Liver (tissue), 9 donors: ENCODE data around the gene PODXL2. TPM values are rescaled to one million over a fixed set of nuclear protein-coding genes. Genes with fewer than 3 reads are reported as not detected.

ENCODE experiments used
- DNase-seq: peaks from one replicate; pipeline ENCODE4 v3.0.0-alpha.2; 2017; ENCODE audit warnings: low spot score
- H3K27ac ChIP-seq, 2 donors: one replicate each; pipeline ENCODE4 v1.7.0; 2013; ENCODE audit warnings: inconsistent platforms in 2 of 2, low read length in 2 of 2, control low read depth in 1 of 2, low read depth in 1 of 2, mild to moderate bottlenecking in 1 of 2
- H3K27me3 ChIP-seq, 4 donors: one replicate each; pipeline versions ENCODE4 v1.6.1 to v1.7.0; 2013; ENCODE audit warnings: low read length in 3 of 4, inconsistent platforms in 1 of 4, mild to moderate bottlenecking in 1 of 4, moderate library complexity in 1 of 4; ENCODE audit not compliant: control insufficient read depth in 4 of 4, insufficient read depth in 4 of 4
- H3K36me3 ChIP-seq, 4 donors: one replicate each; pipeline versions ENCODE4 v1.6.1 to v1.7.0; 2013; ENCODE audit warnings: low read length in 3 of 4, mild to moderate bottlenecking in 3 of 4, low read depth in 1 of 4, moderate library complexity in 1 of 4; ENCODE audit not compliant: control insufficient read depth in 4 of 4, insufficient read depth in 3 of 4
- H3K4me1 ChIP-seq, 4 donors: one replicate each; pipeline versions ENCODE4 v1.6.1 to v1.7.0; 2013; ENCODE audit warnings: low read length in 3 of 4, mild to moderate bottlenecking in 3 of 4, moderate library complexity in 1 of 4; ENCODE audit not compliant: control insufficient read depth in 4 of 4, insufficient read depth in 4 of 4
- H3K4me3 ChIP-seq, 3 donors: one replicate each; pipeline versions ENCODE4 v1.6.1 to v1.7.0; 2013; ENCODE audit warnings: low read length in 3 of 3, control low read depth in 1 of 3, low read depth in 1 of 3, mild to moderate bottlenecking in 1 of 3
- H3K9ac ChIP-seq, 2 donors: one replicate each; pipeline ENCODE4 v1.7.0; 2013; ENCODE audit warnings: low read length in 2 of 2, mild to moderate bottlenecking in 2 of 2, moderate library complexity in 2 of 2, control low read depth in 1 of 2, low read depth in 1 of 2
- H3K9me3 ChIP-seq, 4 donors: one replicate each; pipeline versions ENCODE4 v1.6.1 to v1.7.0; 2013; ENCODE audit warnings: low read length in 3 of 4; ENCODE audit not compliant: control insufficient read depth in 4 of 4
- EGR1 ChIP-seq, 2 donors: IDR thresholded peaks; 2 replicates each; pipeline ENCODE4 v1.6.1; 2016 to 2018; ENCODE audit warnings: antibody characterized with exemption in 2 of 2, low read depth in 2 of 2
- FOXA1 ChIP-seq: IDR thresholded peaks from 2 replicates; pipeline ENCODE4 v1.6.1; 2016; ENCODE audit warnings: antibody characterized with exemption
- FOXA2 ChIP-seq: IDR thresholded peaks from 2 replicates; pipeline ENCODE4 v1.6.1; 2016; ENCODE audit warnings: antibody characterized with exemption
- GABPA ChIP-seq, 2 donors: IDR thresholded peaks in 1 of 2; conservative IDR thresholded peaks in 1 of 2; 2 replicates each; pipeline ENCODE4 v1.6.1; 2016; ENCODE audit warnings: antibody characterized with exemption in 2 of 2, mild to moderate bottlenecking in 1 of 2, moderate library complexity in 1 of 2
- HNF4A ChIP-seq, 2 donors: conservative IDR thresholded peaks; 2 replicates each; pipeline ENCODE4 v1.6.1; 2016; ENCODE audit warnings: antibody characterized with exemption in 2 of 2, mild to moderate bottlenecking in 2 of 2
- HNF4G ChIP-seq: IDR thresholded peaks from 2 replicates; pipeline ENCODE4 v1.6.1; 2016; ENCODE audit warnings: antibody characterized with exemption
- JUND ChIP-seq, 2 donors: IDR thresholded peaks; 2 replicates each; pipeline ENCODE4 v1.6.1; 2016; ENCODE audit warnings: antibody characterized with exemption in 2 of 2
- NR2F2 ChIP-seq: IDR thresholded peaks from 2 replicates; pipeline ENCODE4 v1.6.1; 2016; ENCODE audit warnings: antibody characterized with exemption
- RAD21 ChIP-seq, 2 donors: IDR thresholded peaks; 2 replicates each; pipeline ENCODE4 v1.6.1; 2016; ENCODE audit warnings: antibody characterized with exemption in 2 of 2, mild to moderate bottlenecking in 2 of 2
- RXRA ChIP-seq, 2 donors: IDR thresholded peaks; 2 replicates each; pipeline ENCODE4 v1.6.1; 2017 to 2018; ENCODE audit warnings: antibody characterized with exemption in 2 of 2, mild to moderate bottlenecking in 1 of 2
- SP1 ChIP-seq: IDR thresholded peaks from 2 replicates; pipeline ENCODE4 v1.6.1; 2018; ENCODE audit warnings: antibody characterized with exemption, mild to moderate bottlenecking
- TAF1 ChIP-seq: conservative IDR thresholded peaks from 2 replicates; pipeline ENCODE4 v1.6.1; 2016; ENCODE audit warnings: antibody characterized with exemption, mild to moderate bottlenecking
- YY1 ChIP-seq: IDR thresholded peaks from 2 replicates; pipeline ENCODE4 v1.6.1; 2016; ENCODE audit warnings: antibody characterized with exemption, mild to moderate bottlenecking
- WGBS: extraction: QIAGEN DNeasy Blood & Tissue Kit; methylation state at CpG from one replicate; pipeline ENCODE4 v1.1.7; 2013; 5-methylcytosine and 5-hydroxymethylcytosine counted together
- polyA plus RNA-seq, 2 donors: library from polyadenylated mRNA; stranded (reverse) in 1 of 2; unstranded in 1 of 2; fragments of 200-250 nt in 1 of 2; fragments of >200 nt in 1 of 2; fragmentation: Nextera tagmentation in 1 of 2; extraction: Ambion mirVana in 1 of 2; gene quantifications; one replicate each; pipeline versions ENCODE4 v1.2.1 to v1.2.3, GENCODE V29; 2013 to 2015
- total RNA-seq, 2 donors: library from RNA; depleted of rRNA; stranded (reverse); fragments of >200 nt; gene quantifications; one replicate each; pipeline ENCODE4 v1.2.3, GENCODE V29; 2014
- TF ChIP-seq, protein P1 (sequence below): IDR thresholded peaks from 2 replicates; pipeline ENCODE4 v1.6.1; 2016; ENCODE audit warnings: antibody characterized with exemption, mild to moderate bottlenecking
- TF ChIP-seq, protein P2 (sequence below): fragments of 150-350 bp; IDR thresholded peaks from 2 replicates; pipeline ENCODE4 v1.5.1; 2017; ENCODE audit warnings: improper control_type of control experiment, low read depth, low read length; ENCODE audit not compliant: missing input control
- TF ChIP-seq, protein P3 (sequence below): IDR thresholded peaks from 2 replicates; pipeline ENCODE4 v1.6.1; 2016; ENCODE audit warnings: antibody characterized with exemption
- TF ChIP-seq, protein P4 (sequence below): IDR thresholded peaks from 2 replicates; pipeline ENCODE4 v1.6.1; 2016; ENCODE audit warnings: antibody characterized with exemption
- donor health status: healthy.
- donor health status: healthy.
- donor health status: healthy.
- donor health status: healthy.
- donor health status: healthy.

PODXL2 gene
- total and polyA plus RNA-seq, 4 donors = 0.47 to 1.4 (median 0.88) TPM

DNA sequence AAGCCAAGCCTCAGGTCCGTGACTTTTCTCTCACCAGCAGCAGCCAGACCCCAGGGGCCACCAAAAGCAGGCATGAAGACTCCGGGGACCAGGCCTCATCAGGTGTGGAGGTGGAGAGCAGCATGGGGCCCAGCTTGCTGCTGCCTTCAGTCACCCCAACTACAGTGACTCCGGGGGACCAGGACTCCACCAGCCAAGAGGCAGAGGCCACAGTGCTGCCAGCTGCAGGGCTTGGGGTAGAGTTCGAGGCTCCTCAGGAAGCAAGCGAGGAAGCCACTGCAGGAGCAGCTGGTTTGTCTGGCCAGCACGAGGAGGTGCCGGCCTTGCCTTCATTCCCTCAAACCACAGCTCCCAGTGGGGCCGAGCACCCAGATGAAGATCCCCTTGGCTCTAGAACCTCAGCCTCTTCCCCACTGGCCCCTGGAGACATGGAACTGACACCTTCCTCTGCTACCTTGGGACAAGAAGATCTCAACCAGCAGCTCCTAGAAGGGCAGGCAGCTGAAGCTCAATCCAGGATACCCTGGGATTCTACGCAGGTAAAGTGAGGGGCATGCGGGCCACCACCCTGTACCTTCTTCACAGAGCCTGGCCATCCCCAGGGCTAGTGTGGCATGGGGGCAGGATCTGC lies 31.8 kb downstream of the PODXL2 start (continued):
- TF ChIP-seq, protein P1, sequence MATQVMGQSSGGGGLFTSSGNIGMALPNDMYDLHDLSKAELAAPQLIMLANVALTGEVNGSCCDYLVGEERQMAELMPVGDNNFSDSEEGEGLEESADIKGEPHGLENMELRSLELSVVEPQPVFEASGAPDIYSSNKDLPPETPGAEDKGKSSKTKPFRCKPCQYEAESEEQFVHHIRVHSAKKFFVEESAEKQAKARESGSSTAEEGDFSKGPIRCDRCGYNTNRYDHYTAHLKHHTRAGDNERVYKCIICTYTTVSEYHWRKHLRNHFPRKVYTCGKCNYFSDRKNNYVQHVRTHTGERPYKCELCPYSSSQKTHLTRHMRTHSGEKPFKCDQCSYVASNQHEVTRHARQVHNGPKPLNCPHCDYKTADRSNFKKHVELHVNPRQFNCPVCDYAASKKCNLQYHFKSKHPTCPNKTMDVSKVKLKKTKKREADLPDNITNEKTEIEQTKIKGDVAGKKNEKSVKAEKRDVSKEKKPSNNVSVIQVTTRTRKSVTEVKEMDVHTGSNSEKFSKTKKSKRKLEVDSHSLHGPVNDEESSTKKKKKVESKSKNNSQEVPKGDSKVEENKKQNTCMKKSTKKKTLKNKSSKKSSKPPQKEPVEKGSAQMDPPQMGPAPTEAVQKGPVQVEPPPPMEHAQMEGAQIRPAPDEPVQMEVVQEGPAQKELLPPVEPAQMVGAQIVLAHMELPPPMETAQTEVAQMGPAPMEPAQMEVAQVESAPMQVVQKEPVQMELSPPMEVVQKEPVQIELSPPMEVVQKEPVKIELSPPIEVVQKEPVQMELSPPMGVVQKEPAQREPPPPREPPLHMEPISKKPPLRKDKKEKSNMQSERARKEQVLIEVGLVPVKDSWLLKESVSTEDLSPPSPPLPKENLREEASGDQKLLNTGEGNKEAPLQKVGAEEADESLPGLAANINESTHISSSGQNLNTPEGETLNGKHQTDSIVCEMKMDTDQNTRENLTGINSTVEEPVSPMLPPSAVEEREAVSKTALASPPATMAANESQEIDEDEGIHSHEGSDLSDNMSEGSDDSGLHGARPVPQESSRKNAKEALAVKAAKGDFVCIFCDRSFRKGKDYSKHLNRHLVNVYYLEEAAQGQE = no peak
- no peak for TF ChIP-seq NR2F2
- TF ChIP-seq HNF4A (conservative IDR thresholded peaks at IDR 0.05) = no peak

DNA sequence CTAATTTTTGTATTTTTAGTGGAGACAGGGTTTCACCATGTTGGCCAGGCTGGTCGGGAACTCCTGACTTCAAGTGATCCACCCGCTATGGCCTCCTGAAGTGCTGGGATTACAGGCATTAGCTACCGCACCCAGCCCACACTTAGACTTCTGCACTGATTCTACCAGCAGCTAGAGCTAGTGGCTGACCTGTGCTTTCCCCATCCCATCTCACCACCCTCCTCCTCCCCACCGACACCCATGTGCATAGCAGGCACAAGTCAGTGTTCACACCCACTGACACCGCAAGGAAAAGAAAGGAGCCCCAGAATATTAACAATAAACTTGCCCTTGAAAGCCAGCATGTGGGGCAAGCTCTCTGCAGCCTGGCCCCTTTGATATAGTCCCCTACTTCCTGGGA lies 32.6 kb downstream of the PODXL2 start:
- H3K4me3 ChIP-seq = no peak overlapping the region
- H3K36me3 ChIP-seq = no peaks in the 10 kb centered on the region
- TF ChIP-seq HNF4A (conservative IDR thresholded peaks at IDR 0.05) = no peak
- no peak for TF ChIP-seq FOXA1
- TF ChIP-seq, protein P2, sequence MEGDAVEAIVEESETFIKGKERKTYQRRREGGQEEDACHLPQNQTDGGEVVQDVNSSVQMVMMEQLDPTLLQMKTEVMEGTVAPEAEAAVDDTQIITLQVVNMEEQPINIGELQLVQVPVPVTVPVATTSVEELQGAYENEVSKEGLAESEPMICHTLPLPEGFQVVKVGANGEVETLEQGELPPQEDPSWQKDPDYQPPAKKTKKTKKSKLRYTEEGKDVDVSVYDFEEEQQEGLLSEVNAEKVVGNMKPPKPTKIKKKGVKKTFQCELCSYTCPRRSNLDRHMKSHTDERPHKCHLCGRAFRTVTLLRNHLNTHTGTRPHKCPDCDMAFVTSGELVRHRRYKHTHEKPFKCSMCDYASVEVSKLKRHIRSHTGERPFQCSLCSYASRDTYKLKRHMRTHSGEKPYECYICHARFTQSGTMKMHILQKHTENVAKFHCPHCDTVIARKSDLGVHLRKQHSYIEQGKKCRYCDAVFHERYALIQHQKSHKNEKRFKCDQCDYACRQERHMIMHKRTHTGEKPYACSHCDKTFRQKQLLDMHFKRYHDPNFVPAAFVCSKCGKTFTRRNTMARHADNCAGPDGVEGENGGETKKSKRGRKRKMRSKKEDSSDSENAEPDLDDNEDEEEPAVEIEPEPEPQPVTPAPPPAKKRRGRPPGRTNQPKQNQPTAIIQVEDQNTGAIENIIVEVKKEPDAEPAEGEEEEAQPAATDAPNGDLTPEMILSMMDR = no peak
- H3K4me1 ChIP-seq = no peaks in the 10 kb centered on the region
- 94% methylated on average over 5 of the region's 5 CpGs for WGBS
- H3K9me3 ChIP-seq = no peaks in the 10 kb centered on the region
- no peak for DNase-seq
- H3K27me3 ChIP-seq = no peaks in the 10 kb centered on the region
- H3K9ac ChIP-seq = no peak overlapping the region
- no peak overlapping the region for H3K27ac ChIP-seq

DNA sequence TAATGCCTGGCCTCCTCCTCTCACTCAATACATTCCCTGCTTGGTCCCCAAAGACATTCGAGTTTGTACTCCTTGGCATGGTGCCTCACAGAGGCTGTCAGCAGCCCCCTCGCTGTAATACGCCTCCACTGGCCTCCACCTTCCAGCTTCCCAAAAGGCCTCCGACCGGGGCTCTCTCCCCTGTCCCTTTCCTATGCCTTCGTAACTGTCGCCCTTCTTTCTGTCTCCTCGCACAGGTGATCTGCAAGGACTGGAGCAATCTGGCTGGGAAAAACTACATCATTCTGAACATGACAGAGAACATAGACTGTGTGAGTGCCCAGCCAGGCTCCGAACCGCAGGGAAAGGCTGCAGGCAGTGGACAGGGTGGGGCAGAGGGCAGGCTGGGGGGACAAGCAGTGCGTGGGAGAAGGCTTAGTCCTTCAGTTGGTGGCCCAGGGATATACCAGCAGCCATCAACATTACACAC lies 33.0 kb downstream of the PODXL2 start:
- H3K36me3 ChIP-seq = no peaks in the 10 kb centered on the region
- 92% methylated on average over 11 of the region's 11 CpGs for WGBS
- H3K4me3 ChIP-seq = no peak overlapping the region
- no peak for DNase-seq
- H3K4me1 ChIP-seq = no peaks in the 10 kb centered on the region
- no peaks in the 10 kb centered on the region for H3K27me3 ChIP-seq
- no peak overlapping the region for H3K27ac ChIP-seq
- H3K9ac ChIP-seq = no peak overlapping the region
- no peaks in the 10 kb centered on the region for H3K9me3 ChIP-seq
- TF ChIP-seq RXRA (IDR thresholded peaks at IDR 0.05) (no peak), JUND (IDR thresholded peaks at IDR 0.05) (no peak), HNF4A (conservative IDR thresholded peaks at IDR 0.05) (no peak), GABPA (IDR thresholded peaks at IDR 0.05 in 1 of 2, conservative IDR thresholded peaks at IDR 0.05 in 1 of 2) (no peak), FOXA1 (no peak), HNF4G (no peak), TAF1 (no peak), NR2F2 (no peak), SP1 (no peak), FOXA2 (no peak), RAD21 (IDR thresholded peaks at IDR 0.05) (no peak), EGR1 (IDR thresholded peaks at IDR 0.05; ENCODE audit: low read depth in 2 of 2) (no peak), YY1 (no peak)
- TF ChIP-seq, protein P1 = no peak
- TF ChIP-seq, protein P3, sequence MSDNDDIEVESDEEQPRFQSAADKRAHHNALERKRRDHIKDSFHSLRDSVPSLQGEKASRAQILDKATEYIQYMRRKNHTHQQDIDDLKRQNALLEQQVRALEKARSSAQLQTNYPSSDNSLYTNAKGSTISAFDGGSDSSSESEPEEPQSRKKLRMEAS = no peak
- TF ChIP-seq, protein P4, sequence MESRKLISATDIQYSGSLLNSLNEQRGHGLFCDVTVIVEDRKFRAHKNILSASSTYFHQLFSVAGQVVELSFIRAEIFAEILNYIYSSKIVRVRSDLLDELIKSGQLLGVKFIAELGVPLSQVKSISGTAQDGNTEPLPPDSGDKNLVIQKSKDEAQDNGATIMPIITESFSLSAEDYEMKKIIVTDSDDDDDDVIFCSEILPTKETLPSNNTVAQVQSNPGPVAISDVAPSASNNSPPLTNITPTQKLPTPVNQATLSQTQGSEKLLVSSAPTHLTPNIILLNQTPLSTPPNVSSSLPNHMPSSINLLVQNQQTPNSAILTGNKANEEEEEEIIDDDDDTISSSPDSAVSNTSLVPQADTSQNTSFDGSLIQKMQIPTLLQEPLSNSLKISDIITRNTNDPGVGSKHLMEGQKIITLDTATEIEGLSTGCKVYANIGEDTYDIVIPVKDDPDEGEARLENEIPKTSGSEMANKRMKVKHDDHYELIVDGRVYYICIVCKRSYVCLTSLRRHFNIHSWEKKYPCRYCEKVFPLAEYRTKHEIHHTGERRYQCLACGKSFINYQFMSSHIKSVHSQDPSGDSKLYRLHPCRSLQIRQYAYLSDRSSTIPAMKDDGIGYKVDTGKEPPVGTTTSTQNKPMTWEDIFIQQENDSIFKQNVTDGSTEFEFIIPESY = no peak
